Muscle of back (tissue), 13 donors: ENCODE results near the gene NUDT19. TPM values are rescaled to one million over a fixed set of nuclear protein-coding genes. Genes with fewer than 3 reads are reported as not detected.
"Not testable (repeated sequence)": the region's sequence is repeated elsewhere in the genome, so short reads cannot be mapped to it uniquely, and the experiment has no call there.

Experiments used
- DNase-seq, 3 donors: peaks; one replicate each; pipeline versions ENCODE4 v3.0.0 to v3.0.0-alpha.2; 2013
- long read RNA-seq, 9 donors: transcript quantifications; one replicate each; lab custom pipeline, GENCODE V29; 2026
- polyA plus RNA-seq, 10 donors: library from polyadenylated mRNA; unstranded; fragments of 120-200 nt; gene quantifications; one replicate each; pipeline ENCODE4 v1.2.1, GENCODE V29; 2013; ENCODE audit not compliant: insufficient read length in 10 of 10

The NUDT19 gene
- polyA plus RNA-seq: 10 to 100 TPM in 1 of 10 donors, 1 to 10 TPM in 9; 6.2 to 10.6 (median 8.1) TPM
- long read RNA-seq, donor 1, partial matches to known transcripts: 0 of 1 reads
- long read RNA-seq, donor 1, other reads (novel, unspliced or antisense): 0 of 1 reads
- long read RNA-seq, donor 2, partial matches to known transcripts: 0 of 2 reads
- long read RNA-seq, donor 2, other reads (novel, unspliced or antisense): 0 of 2 reads
- long read RNA-seq, donor 3: 0 reads
- long read RNA-seq, donor 4, partial matches to known transcripts: 0 of 2 reads
- long read RNA-seq, donor 4, other reads (novel, unspliced or antisense): 0 of 2 reads
- long read RNA-seq, donor 5, partial matches to known transcripts: 0 of 1 reads
- long read RNA-seq, donor 5, other reads (novel, unspliced or antisense): 0 of 1 reads
- long read RNA-seq, donor 6, transcript NUDT19-201 (3 exons, 2,967 nt): major isoform, 6 of 6 reads
- long read RNA-seq, donor 6, partial matches to known transcripts: 0 of 6 reads
- long read RNA-seq, donor 6, other reads (novel, unspliced or antisense): 0 of 6 reads
- long read RNA-seq, donor 7, partial matches to known transcripts: 0 of 1 reads
- long read RNA-seq, donor 7, other reads (novel, unspliced or antisense): 0 of 1 reads
- long read RNA-seq, donor 8: 0 reads
- long read RNA-seq, donor 9: 0 reads

DNA sequence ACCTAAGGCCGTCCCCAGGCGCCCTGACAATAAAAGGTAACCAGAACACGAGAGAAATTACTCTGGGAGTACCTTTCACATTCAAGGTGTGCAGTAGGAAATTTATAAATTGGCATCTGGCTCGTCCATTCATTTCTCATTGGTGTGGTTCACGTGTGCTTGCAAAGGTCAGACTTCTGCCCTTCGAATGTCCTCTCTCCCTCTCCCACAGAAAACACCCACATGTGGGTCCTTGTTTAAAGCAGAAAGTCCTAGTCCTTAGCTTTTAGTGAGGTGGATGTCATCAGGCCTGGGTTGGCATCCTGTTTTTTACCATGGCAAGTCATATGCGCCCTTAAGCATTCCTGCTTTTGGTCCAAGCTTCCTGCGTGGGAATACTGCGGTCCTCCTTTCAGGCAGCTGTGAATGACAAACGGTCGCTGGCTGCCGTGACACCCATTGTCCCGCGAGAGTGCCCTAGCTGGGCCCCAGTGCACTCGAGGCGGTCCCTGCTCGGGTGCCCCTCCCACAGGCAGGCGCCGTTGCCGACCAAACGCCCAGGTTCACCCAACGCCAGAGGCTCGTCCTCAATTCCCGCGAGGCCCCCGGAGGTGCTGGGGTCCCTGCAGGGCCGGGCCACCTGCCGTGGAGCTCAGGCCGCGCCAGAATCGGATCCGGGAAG, at the start of gene NUDT19:
TSS of gene NUDT19 (plus strand) at position 531 of the 661 bp plus-strand sequence. CDS start 140 bp downstream, outside the sequence.
- DNase-seq: peak; percentile 67 to 90 (median 73)

DNA sequence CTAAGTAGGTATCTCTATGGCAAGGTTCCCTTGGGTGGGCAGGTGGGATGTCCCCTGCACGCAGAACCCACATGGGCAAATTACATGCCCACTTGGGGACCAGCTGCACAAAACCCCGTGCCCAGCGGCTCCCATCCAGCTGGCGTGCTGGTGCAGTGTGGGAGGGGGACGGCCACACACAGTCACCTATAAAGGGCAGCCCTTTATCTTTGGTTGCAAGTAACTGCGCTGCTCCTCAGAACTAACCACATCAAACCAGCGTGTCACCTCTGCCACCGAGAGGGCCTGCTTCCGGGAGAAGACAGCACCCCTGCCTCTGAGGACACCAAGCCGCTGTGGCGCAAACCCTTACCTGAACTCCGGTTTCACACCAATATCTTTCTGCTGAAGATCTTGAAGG, 48.9 kb upstream of the NUDT19 start:
- no peak for DNase-seq

DNA sequence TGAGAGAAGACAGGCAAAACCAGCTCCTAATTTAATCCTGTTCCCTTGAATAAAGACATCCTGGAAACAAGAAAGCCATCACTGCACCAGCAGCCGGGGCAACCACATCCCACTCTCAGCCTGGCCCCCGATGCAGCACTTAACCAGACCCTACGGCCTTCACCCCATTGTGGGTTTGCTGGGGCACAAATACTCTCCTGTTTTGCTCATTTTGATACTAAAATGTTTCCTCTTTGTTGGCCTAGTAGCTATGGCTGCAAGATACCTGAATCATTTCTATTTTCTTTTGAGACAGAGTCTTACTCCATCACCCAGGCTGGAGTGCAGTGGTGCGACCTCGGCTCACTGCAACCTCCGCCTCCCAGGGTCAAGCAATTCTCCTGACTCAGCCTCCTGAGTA, 45.1 kb upstream of the NUDT19 start:
- DNase-seq: no peak

DNA sequence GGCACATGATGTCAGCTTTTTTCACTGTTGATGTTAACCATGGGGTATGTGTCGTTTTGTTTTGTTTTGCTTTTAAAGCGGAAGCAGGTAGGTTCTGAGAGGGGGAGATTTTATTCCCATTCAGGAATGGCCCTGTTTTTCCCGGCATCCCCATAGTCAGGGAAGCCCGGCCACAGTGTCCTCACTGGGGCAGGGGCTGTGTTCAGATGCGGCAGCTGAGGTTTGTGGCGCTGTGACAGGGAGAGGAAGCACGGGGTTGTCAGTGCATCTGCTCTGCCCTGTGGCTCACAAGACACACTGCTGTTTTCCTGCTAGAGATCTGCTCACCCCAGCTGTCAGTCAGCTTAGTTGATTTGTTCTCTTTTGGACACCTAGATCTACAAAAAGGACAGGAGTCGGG, 44.3 kb upstream of the NUDT19 start:
- no peak for DNase-seq

DNA sequence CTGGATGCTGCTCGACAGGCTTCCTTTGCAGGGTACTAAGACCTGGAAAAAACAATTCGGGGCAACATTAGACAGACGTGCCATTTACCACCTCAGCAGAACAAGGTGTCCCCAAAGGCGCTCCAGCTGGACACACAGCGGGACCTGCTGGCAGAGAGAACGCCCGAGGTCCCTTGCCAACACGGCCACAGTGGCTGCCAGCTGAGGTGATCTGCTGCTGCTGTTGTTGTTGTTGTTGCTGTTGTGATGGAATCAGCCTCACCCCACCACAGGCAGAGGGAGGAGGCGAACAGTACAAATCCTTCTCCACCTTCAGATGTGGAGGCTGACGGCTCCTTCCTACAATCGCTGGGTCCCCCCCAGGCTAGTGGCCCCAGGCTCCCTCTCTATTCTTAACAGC, 41.9 kb upstream of the NUDT19 start:
- DNase-seq: no peak

DNA sequence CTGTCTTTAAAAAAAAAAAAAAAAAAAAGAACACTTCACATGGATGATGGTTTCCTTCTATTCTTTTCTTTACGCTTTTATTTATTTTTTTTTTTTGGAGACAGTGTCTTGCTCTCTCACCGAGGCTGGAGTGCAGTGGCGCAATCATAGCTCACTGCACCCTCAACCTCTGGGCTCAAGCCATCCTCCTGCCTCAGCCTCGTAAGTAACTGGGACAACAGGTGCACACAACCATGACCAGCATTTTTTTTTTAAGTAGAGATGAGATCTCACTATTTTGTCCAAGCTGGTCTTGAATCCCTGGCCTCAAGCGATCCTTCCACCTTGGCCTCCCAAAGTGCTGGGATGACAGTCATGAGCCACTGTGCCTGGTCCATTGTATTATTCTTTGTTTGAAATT, 41.0 kb upstream of the NUDT19 start:
- no peak for DNase-seq

DNA sequence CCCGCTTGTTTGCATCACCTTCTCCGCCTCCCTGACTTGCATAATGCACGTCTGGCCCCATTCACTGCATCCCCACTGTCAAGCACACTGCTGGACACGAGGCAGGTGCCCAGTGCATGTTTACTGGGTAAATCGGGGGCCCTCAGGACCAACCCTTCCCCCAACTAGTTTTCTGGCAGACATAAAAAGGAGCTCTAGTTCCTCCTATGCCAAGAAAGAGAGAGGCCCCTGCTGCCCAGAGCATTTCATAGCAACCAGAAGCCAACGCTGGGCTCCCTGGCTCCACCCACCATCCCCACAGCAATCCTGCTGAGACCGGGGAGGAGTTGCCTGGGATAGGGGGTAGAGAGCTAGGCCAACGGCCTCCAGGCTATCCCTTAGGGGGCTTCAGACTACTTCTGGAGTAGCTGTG, 39.9 kb upstream of the NUDT19 start:
- DNase-seq: peak in 2 of 3 donors; percentile 27 to 51

DNA sequence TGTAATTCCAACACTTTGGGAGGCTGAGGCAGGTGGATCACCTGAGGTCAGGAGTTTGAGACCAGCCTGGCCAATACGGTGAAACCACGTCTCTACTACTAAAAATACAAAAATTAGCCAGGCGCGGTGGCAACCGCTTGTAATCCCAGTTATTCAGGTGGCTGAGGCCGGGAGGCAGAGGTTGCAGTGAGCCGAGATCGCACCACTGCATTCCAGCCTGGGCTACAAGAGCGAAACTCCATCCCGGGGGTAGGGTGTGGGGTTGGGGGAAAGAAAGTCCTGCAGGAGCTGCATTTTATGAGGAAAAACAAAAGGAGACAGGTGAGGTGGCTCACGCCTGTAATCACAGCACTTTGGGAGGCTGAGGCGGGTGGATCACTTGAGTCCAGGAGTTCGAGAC, 39.3 kb upstream of the NUDT19 start:
- DNase-seq: not testable (repeated sequence)

DNA sequence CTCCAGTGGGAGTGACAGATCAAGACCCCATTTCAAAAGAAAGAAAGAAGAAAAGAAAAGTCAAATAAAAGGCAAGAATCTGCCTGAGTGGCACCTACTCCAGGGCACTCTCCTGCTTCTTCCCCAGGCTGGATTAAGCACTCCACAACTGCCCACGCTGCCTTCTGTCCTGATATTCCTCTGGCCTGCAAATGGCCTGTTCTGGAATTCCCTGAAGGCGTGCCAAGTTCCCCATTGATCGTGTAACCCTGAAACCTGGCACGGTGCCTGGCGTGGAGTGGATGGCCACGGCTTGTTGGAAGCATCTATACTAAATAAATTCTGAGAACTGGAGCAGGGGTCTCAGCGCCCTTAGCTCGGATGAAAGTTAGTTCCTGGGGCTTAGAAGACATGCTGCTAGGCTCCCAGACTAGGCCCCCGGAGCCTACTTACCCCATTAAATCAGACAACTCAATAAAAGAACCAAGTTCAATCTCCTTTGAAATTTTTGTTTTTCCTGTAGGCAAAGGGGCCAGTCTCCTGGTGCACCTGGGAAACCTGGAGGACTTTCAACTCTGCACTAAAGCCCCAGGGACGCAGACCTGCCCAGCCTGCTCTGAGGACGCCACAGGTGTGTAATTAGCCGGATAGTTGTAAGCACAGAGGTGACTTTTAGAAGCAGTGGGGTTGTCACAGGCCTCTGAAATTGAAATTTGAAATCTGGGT, 38.6 kb upstream of the NUDT19 start:
- DNase-seq: peak in 1 of 3 donors; percentile 24

DNA sequence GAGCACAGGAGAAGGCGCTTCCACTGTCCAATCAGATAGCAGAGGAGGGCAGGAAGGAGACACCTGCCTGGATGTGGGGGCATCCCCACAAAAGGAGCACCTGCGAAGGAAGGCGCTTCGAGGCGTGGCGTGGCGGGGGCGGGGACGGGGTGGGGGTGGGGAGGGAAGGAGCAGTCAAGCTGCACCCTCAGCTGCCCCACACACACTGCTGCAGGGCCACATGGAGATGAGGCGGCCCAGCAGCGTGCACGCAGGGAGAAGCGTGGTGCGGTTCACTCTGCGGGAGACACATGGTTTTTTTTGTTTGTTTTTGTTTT, 38.1 kb upstream of the NUDT19 start:
- DNase-seq: no peak

DNA sequence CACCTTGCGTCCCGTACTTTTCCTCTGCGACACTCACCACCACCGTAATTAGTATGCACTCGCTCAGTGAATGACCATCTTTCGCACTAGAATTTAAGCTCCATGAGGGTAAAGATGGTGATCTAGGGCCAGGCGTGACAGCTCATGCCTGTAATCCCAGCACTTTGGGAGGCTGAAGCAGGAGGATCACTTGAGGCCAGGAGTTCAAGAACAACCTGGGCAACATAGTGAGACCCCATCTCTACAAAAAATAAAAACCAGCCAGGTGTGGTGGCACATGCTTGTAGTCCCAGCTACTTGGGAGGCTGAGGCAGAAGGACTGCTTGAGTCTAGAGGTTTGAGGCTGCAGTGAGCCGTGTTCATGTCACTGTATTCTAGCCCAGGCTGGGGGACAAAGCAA, 35.2 kb upstream of the NUDT19 start:
- DNase-seq: not testable (repeated sequence)

DNA sequence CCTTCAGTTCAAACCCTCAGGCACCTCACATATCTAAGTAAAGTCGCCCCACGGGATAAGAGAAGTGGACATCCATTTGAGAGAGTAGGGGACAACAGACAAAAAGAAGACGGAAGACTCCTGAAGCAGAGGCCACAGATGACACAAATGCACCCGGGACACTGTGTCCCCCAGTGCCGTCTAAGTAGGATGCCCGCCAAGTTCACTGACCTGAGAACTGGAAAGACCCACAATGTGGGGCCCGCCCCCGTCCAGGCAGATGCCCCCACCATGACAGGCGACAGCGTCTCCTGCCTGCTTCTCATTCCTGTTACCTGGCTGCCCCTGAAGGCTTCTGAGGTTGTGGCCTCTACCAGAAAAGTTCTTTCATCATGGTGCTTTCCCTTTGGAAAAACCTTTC, 33.5 kb upstream of the NUDT19 start:
- DNase-seq: no peak

DNA sequence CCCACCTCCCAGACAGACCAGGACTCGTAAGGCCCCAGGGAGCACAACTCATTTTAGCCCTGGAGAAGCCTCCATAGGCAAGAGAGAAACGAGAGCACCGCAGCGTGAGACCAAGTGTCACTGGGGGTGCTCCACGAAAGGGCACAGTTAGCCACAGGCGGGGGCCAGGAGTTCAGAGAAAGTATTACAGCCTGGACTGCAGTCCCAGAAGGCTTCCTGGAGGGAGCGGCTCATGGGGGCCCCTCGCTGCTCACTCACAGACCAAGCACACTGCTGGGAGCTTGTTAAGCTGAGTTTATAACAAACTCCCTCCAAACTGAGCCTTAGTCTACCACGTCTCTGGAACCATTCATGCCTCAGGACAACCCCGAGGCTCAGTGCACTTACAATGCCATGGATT, 33.1 kb upstream of the NUDT19 start:
- DNase-seq: no peak

DNA sequence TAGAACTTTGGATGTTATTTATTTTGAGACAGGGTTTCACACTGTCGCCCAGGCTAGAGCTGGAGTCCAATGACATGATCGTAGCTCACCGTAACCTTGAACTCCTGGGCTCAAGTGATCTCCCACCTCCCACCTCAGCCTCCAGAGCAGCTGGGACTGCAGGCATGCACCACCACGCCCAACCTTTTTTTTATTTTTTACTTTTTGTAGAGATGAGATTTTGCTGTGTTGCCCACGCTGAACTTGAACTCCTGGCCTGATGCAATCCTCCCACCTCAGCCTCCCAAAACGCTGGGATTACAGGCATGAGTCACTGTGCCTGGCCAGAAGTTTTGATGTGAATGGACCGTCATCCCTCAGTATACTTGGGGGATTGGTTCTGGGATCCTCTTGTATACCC, 30.3 kb upstream of the NUDT19 start:
- DNase-seq: no peak

DNA sequence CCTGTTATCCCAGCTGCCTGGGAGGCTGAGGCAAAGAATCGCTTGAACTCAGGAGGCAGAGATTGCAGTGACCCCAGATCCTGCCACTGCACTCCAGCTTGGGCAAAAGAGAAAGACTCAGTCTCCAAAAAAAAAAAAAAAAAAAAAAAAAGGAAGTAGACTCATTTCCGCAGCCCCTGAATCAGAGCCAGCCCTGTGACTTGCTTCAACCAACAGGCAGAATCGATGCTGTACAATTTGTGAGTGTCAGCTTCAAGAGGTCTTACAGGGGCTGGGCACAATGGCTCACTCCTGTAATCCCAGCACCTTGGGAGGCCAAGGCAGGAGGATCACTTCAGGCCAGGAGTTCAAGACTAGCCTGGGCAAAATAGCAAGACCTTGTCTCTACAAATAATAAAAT, 29.4 kb upstream of the NUDT19 start:
- DNase-seq: no peak

DNA sequence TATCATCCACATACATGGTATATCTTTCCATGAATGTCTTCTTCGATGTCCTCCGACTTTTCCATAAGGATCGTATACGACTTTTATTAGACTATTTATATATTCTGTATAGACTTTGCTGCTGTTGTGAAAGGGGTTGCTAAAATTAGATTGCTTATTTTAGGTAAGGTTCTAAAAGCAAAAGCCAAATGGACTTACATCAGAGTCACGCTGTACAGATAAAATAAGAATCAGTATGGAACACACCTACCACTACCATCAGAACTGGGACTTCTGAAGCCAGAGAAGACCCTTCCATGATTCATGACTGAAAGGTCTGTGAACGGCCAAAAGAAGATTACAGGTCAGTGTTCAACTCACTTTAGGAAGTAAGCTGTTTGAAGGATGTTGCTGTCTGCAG, 25.5 kb upstream of the NUDT19 start:
- no peak for DNase-seq

DNA sequence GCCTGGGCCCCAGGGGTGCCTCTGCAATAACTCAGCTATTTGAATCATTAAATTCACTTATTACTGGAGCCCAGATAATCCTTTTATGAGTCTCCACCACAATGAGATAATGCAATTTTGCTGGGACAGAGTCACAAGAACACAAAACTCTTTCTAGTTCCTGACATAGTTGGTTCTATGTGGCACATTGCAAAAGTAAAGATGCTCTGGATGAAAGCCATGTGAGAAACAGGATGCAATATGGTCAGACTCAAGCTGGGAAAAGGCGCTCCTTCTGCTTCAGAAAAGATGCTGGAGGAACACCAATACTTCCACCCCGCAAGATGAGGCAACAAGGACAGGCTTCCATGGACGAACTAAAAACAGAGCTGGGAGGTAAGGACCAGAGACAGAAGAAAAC, 22.3 kb upstream of the NUDT19 start:
- no peak for DNase-seq

DNA sequence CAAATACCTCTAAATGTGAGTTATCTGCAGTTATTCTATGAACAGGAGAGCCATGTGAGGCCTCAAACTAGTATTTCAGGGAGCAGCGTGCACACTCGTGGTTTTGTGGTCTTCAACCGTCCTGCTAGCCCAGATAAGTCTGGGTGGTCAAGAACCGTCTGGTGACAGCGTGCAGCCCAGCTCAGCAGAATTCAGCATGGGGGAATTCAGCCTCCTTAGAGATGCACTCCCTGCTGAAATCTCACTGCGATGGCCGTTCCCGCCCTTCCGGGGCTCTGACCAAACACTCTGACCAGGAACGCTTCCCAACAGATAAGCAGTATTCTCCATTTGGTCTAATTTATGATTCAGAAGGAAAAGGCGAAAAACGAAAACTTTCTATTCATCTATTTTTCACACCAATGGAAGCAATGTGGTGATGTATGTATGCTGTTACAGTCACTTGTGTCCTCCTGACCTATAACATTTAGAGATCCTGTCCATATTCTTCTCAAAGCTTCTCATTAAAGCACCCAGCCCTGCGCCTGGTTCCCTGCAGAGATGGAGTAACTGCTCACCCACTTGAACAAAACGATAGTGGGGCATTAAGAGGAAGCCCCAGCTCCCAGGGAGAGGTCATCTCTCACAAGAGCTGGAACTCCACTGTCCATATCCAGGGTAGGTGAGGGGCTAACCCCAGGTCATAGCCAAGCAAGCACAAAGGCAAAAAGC, 19.6 kb upstream of the NUDT19 start:
- no peak for DNase-seq

DNA sequence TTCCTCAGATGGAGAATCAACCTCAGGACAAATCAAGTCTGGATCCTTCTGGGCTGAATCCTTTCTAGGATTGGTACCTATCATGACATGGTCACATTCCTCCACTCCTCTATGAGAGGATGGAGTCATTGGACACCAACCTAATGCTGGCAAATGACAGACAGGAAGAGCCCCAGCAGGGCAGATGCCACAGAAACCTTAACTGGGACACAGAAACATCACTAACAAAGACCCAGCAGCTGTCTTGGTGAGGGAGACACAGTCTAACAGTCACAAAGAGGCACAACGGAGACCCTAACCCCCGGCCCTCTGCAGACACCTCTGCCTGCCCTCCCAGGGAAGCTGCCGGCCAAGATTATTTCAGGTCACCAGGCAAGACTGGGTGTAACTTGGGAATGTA, 18.8 kb upstream of the NUDT19 start:
- no peak for DNase-seq

DNA sequence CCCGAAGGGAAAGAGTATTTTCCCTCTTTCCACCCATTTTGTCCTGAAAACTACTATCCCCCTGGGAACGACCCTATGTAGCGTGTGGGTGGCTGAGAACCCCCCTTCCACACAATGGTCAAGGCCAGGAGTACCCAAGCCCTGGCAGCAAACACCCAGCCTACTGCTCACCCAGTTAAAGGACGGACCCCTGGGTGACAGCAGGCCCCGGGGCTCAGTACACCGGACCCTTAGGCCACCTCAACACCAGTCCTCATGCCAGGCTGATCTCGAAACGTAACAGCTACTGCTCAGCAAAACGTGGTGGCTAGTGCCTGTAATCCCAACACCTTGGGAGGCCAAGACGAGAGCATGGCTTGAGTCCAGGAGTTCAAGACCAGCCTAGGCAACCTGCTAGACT, 18.0 kb upstream of the NUDT19 start:
- no peak for DNase-seq

DNA sequence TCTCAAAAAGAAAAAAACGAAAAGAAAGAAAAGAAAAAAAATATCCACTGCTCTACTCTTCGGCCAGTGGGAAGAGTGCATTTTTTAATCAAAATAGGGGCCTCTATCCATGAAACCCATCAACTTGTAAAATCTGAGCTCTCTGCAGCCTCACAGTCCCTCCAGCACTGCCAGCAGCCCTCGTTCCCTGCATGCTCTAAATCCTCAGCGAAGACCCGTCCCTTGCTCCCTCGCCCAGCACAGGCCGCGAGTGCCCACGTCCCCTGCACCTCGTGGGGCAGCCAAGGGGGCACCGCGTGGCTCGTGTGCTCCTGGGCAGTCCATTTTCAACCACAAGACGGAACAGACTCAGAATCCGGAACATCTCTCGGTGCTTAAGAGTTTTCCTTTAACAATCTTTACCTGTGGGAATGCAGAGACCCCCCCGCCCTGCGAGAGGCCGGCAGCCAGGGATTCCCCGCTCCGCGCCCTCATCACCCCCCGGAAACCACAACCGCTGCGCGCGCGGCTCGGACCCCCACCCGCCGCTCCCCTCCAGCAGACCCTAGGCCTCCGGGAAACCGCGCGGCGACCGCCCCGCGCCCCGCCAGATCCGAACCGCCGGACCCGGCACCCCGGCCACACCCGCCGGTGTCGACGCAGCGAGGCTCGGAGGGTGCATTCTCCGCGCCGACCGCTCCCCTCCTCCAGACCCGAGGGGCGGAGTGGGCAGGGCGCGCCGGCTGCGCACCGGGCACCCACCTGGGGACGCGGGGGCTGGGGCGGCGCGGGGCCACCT, 17.3 kb upstream of the NUDT19 start:
- peak in 1 of 3 donors; percentile 27 for DNase-seq
